HG03103 (cell line): ENCODE measurements around the gene ANKRD50.

Experiments used
- ATAC-seq: cut with Tn5 transposase; IDR thresholded peaks from one replicate; pipeline ENCODE4 v1.9.1; 2021; ENCODE audit warnings: low read depth; ENCODE audit not compliant: unreplicated experiment

The ANKRD50 gene

GRCh38 chr4:124710015-124710741 is 2.4 kb downstream of the ANKRD50 start:
- no peak for ATAC-seq

- no peak for ATAC-seq
Observed at GRCh38 chr4:124708517-124709300, 3.8 kb downstream of the ANKRD50 start.

DNA sequence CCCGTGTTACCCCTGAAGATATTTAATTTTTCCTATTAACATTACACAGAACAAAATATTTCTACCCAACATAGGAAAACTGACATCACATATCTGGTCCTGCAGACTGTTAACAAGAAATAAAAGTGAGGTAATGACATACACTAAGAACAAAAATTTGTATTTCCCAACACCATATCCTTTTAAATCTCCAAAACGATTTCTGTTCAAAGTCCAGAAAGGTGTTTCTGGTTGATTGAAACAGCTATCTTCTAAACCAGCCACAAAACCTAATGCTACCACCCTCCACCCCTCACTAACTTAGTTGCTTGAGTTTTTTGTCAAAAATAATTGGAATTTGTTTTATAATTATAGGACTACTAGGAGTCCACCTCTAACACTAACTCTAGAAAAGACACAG is 7.1 kb downstream of the ANKRD50 start:
- no peak for ATAC-seq

GRCh38 chr4:124703154-124703553 is 9.4 kb downstream of the ANKRD50 start:
- ATAC-seq: no peak

DNA sequence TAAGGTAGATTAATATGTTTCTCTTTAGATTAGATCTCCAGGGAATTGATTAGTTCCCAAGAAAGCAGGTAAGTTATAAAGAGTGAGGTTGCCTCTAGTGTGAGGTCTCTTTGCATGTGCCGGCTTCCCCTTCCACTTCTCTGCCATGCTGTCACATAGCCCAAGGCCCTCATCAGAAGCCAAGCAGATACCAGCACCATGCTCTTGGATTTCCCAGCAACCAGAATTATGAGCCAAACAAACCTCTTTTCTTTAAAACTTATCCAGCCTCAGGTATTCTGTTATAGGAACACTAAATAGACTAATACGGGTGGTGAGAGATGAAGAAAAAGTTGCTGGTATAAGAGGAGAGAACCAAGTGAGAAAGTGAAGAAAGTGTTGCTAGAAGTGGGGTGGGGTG is 15.1 kb downstream of the ANKRD50 start:
- no peak for ATAC-seq

- no peak for ATAC-seq
Observed at GRCh38 chr4:124696182-124696581, 16.4 kb downstream of the ANKRD50 start.

GRCh38 chr4:124694946-124695598 is 17.5 kb downstream of the ANKRD50 start:
- ATAC-seq: no peak

GRCh38 chr4:124694306-124694705 is 18.2 kb downstream of the ANKRD50 start:
- no peak for ATAC-seq

DNA sequence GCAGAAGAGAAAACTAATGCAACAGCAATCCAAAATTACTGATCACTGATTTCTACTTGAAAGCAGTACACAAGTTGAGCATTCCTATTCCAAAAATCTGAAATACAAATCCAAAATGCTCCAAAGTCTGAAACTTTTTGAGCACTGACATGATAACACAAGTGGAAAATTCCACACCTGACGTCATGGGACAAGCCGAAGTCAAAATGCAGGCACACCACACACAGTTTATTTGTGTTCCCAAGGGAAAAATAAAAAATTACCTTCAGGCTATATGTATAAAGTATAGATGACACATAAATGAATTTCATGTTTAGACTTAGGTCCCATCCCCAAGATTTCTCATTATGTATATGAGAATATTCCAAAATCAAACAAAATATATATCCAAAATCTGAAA is 20.7 kb downstream of the ANKRD50 start:
- ATAC-seq: no peak

- ATAC-seq: no peak
Observed at GRCh38 chr4:124686279-124686678, 26.3 kb downstream of the ANKRD50 start.

DNA sequence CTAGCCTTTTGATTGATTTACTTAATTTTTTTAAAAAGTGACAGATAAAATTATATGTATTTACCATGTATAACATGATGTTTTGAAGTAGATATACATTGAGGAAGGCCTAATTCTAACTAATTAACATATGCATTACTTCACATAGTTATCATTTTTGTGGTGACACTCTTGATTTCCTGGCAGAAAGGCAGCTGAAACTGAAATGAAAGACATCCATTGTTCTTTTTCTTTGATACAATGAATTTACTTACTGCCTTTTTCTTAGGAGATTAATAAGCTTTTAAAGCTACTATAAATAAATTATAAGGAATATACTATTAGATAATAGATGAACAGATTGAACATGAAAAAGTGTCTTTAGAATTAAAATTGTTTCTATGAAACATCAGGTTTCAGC is 26.7 kb downstream of the ANKRD50 start:
- no peak for ATAC-seq

DNA sequence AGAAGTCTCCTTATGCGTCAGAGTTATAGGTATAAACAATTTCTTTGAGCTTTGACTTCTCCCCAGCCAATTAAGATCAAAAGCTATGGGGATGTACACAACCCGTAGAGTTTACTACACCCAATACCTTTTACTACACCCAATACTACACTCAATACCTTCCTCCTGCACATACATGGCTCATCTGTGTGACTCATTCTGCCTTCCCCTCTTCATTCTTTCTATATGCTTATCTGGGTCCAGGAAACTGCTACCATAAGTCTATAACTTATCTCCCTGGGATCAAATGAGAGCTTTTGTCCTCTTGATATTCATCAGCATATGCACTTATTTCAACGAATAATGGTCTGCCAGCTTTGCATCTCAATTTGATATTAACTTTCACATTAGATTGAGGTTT is 28.2 kb downstream of the ANKRD50 start:
- ATAC-seq: no peak

DNA sequence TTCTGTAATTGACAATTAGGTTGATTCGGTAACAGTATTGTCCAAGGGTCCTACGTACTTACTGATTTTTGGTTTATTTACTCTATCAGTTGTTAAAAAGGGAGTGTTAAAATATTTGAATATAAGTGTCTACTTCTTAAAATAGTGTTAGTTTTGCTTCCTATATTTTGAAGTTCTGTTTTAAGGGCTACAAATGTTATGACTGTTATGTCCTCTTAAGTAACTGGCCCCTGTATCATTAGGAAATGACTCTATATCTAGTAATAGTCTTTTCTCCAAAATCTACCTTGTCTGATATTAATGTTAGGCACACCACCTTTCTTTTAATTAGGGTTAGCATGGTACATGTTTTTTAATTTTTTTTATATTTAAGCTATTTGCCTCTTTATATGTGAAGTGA is 30.1 kb downstream of the ANKRD50 start:
- no peak for ATAC-seq

- no peak for ATAC-seq
Observed at GRCh38 chr4:124666496-124666895, 46.0 kb downstream of the ANKRD50 start.

GRCh38 chr4:124658795-124659194 is 53.7 kb downstream of the ANKRD50 start:
- ATAC-seq: no peak

DNA sequence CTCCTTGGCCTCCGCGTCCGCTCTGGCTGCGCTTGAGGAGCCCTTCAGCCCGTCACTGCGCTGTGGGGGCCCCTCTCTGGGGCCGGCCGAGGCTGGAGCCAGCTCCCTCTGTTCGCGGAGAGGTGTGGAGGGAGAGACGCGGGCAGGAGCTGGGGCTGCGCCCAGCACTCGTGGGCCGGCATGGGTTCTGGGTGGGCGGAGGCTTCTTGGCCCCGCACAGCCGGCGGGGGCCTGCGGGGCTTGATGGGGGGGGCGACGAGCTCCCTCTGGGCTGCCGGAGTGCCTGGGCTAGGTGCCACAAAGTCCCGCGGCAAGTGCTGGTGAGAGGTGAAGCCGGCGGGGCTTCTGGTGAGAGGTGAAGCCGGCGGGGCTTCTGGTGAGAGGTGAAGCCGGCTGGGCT is 61.9 kb downstream of the ANKRD50 start:
- ATAC-seq: no peak

DNA sequence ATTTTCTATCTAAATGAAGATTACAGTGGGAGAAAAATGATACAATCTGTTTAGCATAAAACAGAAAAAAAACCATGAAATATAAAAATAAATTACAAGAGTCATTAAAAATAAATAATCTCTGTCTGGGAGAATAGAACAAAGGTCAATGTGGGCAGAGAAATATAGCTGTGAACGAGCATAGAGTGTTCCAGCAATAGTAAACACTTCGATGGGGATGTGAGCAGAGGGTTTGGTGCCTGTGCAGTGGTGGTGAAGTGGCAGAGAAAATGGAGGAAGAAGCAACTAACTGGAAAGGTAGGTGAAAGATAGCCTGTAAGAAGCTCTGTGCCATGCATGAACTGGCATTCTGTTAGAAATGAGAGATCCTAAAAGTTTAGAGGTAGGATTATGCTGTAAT is 64.9 kb downstream of the ANKRD50 start:
- ATAC-seq: no peak

- no peak for ATAC-seq
Observed at GRCh38 chr4:124644621-124645020, 67.9 kb downstream of the ANKRD50 start.

DNA sequence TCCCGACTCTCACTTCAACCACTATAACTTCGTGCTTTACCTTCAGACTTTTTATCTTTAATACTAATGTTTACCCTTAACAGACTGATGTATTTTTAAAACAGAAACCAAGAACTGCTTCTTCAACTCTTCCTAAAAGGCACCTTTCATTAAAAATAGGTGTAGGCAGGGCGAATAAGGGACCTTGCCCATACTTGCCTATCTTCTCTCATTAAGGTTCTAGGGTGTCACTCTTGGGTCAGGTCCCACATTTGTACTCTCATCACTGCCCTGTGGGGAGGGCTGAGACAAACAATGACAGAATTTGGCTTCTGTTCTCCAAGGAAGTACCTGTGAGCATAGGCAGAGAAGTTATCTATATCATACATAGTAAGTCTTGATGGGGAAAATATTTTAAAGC is 69.7 kb downstream of the ANKRD50 start:
- ATAC-seq: no peak

GRCh38 chr4:124641715-124642381 is 70.7 kb downstream of the ANKRD50 start:
- ATAC-seq: peak; percentile 79
